ENCODE results near the gene SYVN1. TPM values are rescaled to one million over a fixed set of nuclear protein-coding genes. Genes with fewer than 3 reads are reported as not detected.

SYVN1 gene
- total and polyA plus RNA-seq, 10 of the 15 experiments (the other 5 are each of a cell fraction or from before 2014, with no cell fraction given), result 0.79 to 63.6 (median 20.1) TPM

DNA sequence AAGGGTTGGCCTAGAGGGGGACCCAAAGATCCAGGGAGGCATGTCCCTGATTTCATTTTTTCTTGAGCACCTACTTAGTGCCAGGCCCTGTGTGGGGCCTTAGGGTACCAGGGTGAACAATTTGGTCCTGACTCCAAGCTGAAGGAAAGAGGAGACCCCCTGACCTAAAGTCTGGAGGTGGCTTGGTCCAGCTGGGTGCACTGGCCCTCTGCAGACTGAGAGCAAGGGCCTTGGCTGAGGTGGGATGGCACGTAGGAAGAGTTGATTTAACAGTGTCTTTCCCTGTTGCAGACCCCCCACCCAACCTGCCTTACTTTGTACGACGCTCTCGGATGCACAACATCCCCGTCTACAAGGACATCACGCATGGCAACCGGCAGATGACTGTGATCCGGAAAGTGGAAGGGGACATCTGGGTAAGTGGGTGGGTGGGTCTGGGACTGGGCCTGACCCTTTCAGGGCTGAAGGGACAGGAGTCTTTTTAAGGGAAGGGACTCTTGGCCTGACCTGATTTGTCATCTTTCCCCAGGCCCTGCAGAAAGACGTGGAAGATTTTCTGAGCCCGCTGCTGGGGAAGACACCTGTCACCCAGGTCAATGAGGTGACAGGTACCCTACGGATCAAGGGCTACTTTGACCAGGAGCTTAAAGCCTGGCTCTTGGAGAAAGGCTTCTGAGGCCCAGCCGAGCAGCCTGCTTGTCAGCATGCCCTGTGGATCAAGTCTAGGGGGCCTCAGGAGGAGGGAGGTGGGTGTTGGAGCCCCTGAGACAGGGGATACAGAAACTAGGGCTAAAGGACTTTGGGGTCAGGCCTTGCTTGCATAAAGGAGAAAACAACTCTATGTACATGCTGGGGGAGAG is 8.9 kb downstream of the SYVN1 start:
- peaks cover 28 to 34% of the 10 kb centered on the region in 2 experiments for H3K36me3 ChIP-seq (ENCODE audit: control insufficient read depth in 2 of 2, insufficient read depth in 2 of 2, low read length in 1 of 2)
- DNase-seq (ENCODE audit: low read depth, low spot score), result no peak
- CTCF ChIA-PET, result interaction anchor here (0.6 to 1.9 kb wide), 5 partner anchors 13 to 100 kb away, joined by 3 to 11 read pairs (median 3); partner anchors contain the start of gene TM7SF2

More for the DNA sequence above, 8.9 kb downstream of the SYVN1 start:
- TF ChIP-seq, protein P1, sequence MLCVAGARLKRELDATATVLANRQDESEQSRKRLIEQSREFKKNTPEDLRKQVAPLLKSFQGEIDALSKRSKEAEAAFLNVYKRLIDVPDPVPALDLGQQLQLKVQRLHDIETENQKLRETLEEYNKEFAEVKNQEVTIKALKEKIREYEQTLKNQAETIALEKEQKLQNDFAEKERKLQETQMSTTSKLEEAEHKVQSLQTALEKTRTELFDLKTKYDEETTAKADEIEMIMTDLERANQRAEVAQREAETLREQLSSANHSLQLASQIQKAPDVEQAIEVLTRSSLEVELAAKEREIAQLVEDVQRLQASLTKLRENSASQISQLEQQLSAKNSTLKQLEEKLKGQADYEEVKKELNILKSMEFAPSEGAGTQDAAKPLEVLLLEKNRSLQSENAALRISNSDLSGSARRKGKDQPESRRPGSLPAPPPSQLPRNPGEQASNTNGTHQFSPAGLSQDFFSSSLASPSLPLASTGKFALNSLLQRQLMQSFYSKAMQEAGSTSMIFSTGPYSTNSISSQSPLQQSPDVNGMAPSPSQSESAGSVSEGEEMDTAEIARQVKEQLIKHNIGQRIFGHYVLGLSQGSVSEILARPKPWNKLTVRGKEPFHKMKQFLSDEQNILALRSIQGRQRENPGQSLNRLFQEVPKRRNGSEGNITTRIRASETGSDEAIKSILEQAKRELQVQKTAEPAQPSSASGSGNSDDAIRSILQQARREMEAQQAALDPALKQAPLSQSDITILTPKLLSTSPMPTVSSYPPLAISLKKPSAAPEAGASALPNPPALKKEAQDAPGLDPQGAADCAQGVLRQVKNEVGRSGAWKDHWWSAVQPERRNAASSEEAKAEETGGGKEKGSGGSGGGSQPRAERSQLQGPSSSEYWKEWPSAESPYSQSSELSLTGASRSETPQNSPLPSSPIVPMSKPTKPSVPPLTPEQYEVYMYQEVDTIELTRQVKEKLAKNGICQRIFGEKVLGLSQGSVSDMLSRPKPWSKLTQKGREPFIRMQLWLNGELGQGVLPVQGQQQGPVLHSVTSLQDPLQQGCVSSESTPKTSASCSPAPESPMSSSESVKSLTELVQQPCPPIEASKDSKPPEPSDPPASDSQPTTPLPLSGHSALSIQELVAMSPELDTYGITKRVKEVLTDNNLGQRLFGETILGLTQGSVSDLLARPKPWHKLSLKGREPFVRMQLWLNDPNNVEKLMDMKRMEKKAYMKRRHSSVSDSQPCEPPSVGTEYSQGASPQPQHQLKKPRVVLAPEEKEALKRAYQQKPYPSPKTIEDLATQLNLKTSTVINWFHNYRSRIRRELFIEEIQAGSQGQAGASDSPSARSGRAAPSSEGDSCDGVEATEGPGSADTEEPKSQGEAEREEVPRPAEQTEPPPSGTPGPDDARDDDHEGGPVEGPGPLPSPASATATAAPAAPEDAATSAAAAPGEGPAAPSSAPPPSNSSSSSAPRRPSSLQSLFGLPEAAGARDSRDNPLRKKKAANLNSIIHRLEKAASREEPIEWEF (IDR thresholded peaks at IDR 0.05; ENCODE audit: insufficient replicate concordance, low read depth, low read length), result no peak
- TF ChIP-seq POLR2A (IDR thresholded peaks at IDR 0.05; ENCODE audit: low read depth, low read length), result peak; percentile 44; the same call in 1 of the 2 replicates
- SMC1A ChIA-PET (ENCODE audit: uncharacterized antibody, unreplicated experiment), result interaction anchor here (1.3 kb wide), 1 partner anchor 55 kb away, joined by 5 read pairs; no protein-coding TSS in a partner anchor
- ATAC-seq (no peak), FAIRE-seq (no peak)
- Histone ChIP-seq H2AFZ (ENCODE audit: control insufficient read depth, low read depth, low read length) (no peak overlapping the region), H3K79me2 (ENCODE audit: control insufficient read depth, insufficient read depth, low read length) (peaks cover 31% of the 10 kb centered on the region), H3K27me3 (replicated peaks in 1 of 2; ENCODE audit: control insufficient read depth in 2 of 2, insufficient read depth in 2 of 2, low read length in 1 of 2) (no peaks in the 10 kb centered on the region), H3K9ac (ENCODE audit: control insufficient read depth, insufficient read depth, low read length) (no peak overlapping the region), H3K4me3 (no peak overlapping the region), H3K4me2 (ENCODE audit: control insufficient read depth, insufficient read depth) (no peak overlapping the region), H3K27ac (ENCODE audit: control insufficient read depth, insufficient read depth) (no peak overlapping the region), H4K20me1 (ENCODE audit: control insufficient read depth, insufficient read depth) (no peaks in the 10 kb centered on the region), H3K4me1 (ENCODE audit: control insufficient read depth, insufficient read depth, low read length) (peaks cover 8% of the 10 kb centered on the region), H3K9me3 (replicated peaks; ENCODE audit: control insufficient read depth, insufficient read depth, low read length) (no peaks in the 10 kb centered on the region)
- BruUV-seq (replicated peaks), result no TSS peak
- 78% methylated on average over 12 of the region's 12 CpGs for WGBS (ENCODE audit: insufficient coverage, insufficient replicate concordance, low lambda C conversion rate, missing lambda C conversion rate)
- RAD21 ChIA-PET (ENCODE audit: unreplicated experiment), result interaction anchor here (1.8 kb wide), 1 partner anchor 15 kb away, joined by 4 read pairs; no protein-coding TSS in a partner anchor
- in situ Hi-C loops (cut with MboI) (no loop called here), intact Hi-C loops (cut with micrococcal nuclease; ENCODE audit: unreplicated experiment) (no loop called here)
- POLR2A ChIA-PET, result interaction anchor here (0.6 to 2.9 kb wide), 3 partner anchors 8 to 1859 kb away, joined by 3 to 13 read pairs (median 3); partner anchors contain the start of genes SYVN1 and ZNHIT2
